H1 (cell line): Measurements from ENCODE around the gene MRPL52. TPM values are rescaled to one million over a fixed set of nuclear protein-coding genes. Genes with fewer than 3 reads are reported as not detected.
"Not testable (repeated sequence)": the region's sequence is repeated elsewhere in the genome, so short reads cannot be mapped to it uniquely, and the experiment has no call there.

Experiments used
- CTCF ChIA-PET: fragments of 300-600 bp; sonication (Branson Sonifier 250); formaldehyde crosslinking; loops from one replicate; lab custom pipeline; 2021; ENCODE audit not compliant: partially characterized antibody; lab: Charles Lee
- POLR2A ChIA-PET: fragments of 300-600 bp; sonication (Branson Sonifier 250); formaldehyde crosslinking; loops from one replicate; lab custom pipeline; 2021; ENCODE audit warnings: inconsistent platforms; ENCODE audit not compliant: partially characterized antibody; lab: Charles Lee
- DNase-seq, 2 experiments: peaks; one replicate each; pipeline versions ENCODE4 v3.0.0 to v3.0.0-alpha.2; 2010 to 2022; ENCODE audit warnings: low spot score in 2 of 2, low read depth in 1 of 2, mixed read lengths in 1 of 2
- FAIRE-seq: peaks from 2 replicates; lab custom pipeline; 2011; peaks lifted over from hg19 to GRCh38; lab: Jason Lieb, UNC
- H2AFZ ChIP-seq: 2 replicates; pipeline ENCODE4 v1.8.1; 2012; ENCODE audit warnings: low read length, inconsistent platforms
- H2AK5ac ChIP-seq: 2 replicates; pipeline ENCODE4 v1.6.1; 2013; ENCODE audit warnings: low read depth, low read length
- H2BK120ac ChIP-seq: replicated peaks from 2 replicates; pipeline ENCODE3; 2013; ENCODE audit warnings: low read depth, low read length, inconsistent platforms
- H2BK12ac ChIP-seq: 2 replicates; pipeline ENCODE4 v1.6.1; 2013; ENCODE audit warnings: low read depth, low read length
- H2BK15ac ChIP-seq: 2 replicates; pipeline ENCODE4 v1.6.1; 2013; ENCODE audit warnings: low read length
- H2BK20ac ChIP-seq: 2 replicates; pipeline ENCODE4 v1.6.1; 2013; ENCODE audit warnings: low read length
- H2BK5ac ChIP-seq: 2 replicates; pipeline ENCODE4 v1.6.1; 2013; ENCODE audit warnings: low read depth, low read length
- H3K14ac ChIP-seq: 2 replicates; pipeline ENCODE4 v1.6.1; 2013; ENCODE audit warnings: inconsistent platforms; ENCODE audit not compliant: insufficient read length
- H3K18ac ChIP-seq: 2 replicates; pipeline ENCODE4 v1.6.1; 2013; ENCODE audit warnings: low read length; ENCODE audit errors: extremely low read depth
- H3K23ac ChIP-seq: 2 replicates; pipeline ENCODE4 v1.6.1; 2013; ENCODE audit warnings: inconsistent platforms; ENCODE audit not compliant: insufficient read length
- H3K23me2 ChIP-seq: 2 replicates; pipeline ENCODE4 v1.6.1; 2013; ENCODE audit warnings: low read depth, low read length
- H3K27ac ChIP-seq: 2 replicates; pipeline ENCODE4 v1.6.1; 2011; ENCODE audit warnings: low read depth, low read length, inconsistent platforms
- H3K27me3 ChIP-seq, 4 experiments: replicated peaks in 1 of 4; 1 replicate in 1 of 4; 2 replicates in 3 of 4; pipeline versions ENCODE4 v1.6.1 to v1.8.1; 2011 to 2013; ENCODE audit warnings: low read length in 3 of 4, mild to moderate bottlenecking in 3 of 4, inconsistent platforms in 2 of 4, mixed read lengths in 2 of 4, moderate library complexity in 1 of 4; ENCODE audit not compliant: control insufficient read depth in 3 of 4, insufficient read depth in 3 of 4; ENCODE audit errors: extremely low read depth in 1 of 4
- H3K36me3 ChIP-seq, 4 experiments: 2 replicates each; pipeline versions ENCODE4 v1.6.1 to v1.8.1; 2011 to 2013; ENCODE audit warnings: mild to moderate bottlenecking in 4 of 4, low read length in 3 of 4, moderate library complexity in 2 of 4, control low read depth in 1 of 4, inconsistent platforms in 1 of 4; ENCODE audit not compliant: insufficient read depth in 4 of 4, control insufficient read depth in 2 of 4
- H3K4ac ChIP-seq: replicated peaks from 2 replicates; pipeline ENCODE3; 2013; ENCODE audit warnings: low read length, low read depth, mixed read lengths, inconsistent platforms; ENCODE audit not compliant: insufficient read length
- H3K4me1 ChIP-seq, 4 experiments: replicated peaks in 1 of 4; 1 replicate in 1 of 4; 2 replicates in 3 of 4; pipeline versions ENCODE4 v1.6.1 to v1.8.1; 2011 to 2013; ENCODE audit warnings: low read length in 3 of 4, inconsistent platforms in 2 of 4, mixed read lengths in 1 of 4; ENCODE audit not compliant: insufficient read depth in 4 of 4, control insufficient read depth in 3 of 4
- H3K4me2 ChIP-seq, 2 experiments: 2 replicates each; pipeline versions ENCODE4 v1.6.1 to v1.8.1; 2011 to 2013; ENCODE audit warnings: low read depth in 2 of 2, low read length in 2 of 2, control low read depth in 1 of 2, inconsistent platforms in 1 of 2, mild to moderate bottlenecking in 1 of 2; ENCODE audit not compliant: insufficient read depth in 1 of 2
- H3K4me3 ChIP-seq, 4 experiments: fragments of 200-600, 300-600 bp in 1 of 4; sonication (generic), shearing (Covaris generic), sonication (Bioruptor Twin) in 1 of 4; 2 replicates each; pipeline versions ENCODE4 v1.5.1 to v1.8.1; 2011 to 2016; ENCODE audit warnings: low read length in 4 of 4, low read depth in 3 of 4, control low read depth in 2 of 4, inconsistent platforms in 2 of 4, mild to moderate bottlenecking in 2 of 4, mixed read lengths in 1 of 4, moderate library complexity in 1 of 4; ENCODE audit not compliant: insufficient read depth in 2 of 4; ENCODE audit errors: extremely low read depth in 1 of 4
- H3K56ac ChIP-seq: replicated peaks from 2 replicates; pipeline ENCODE3; 2013; ENCODE audit warnings: low read depth, mild to moderate bottlenecking, mixed read lengths, low read length, inconsistent platforms; ENCODE audit not compliant: insufficient read length
- H3K79me1 ChIP-seq: 2 replicates; pipeline ENCODE4 v1.6.1; 2013; ENCODE audit warnings: low read depth, low read length, control low read depth
- H3K79me2 ChIP-seq, 2 experiments: 2 replicates each; pipeline versions ENCODE4 v1.6.1 to v1.8.1; 2012 to 2013; ENCODE audit warnings: low read length in 2 of 2, mild to moderate bottlenecking in 2 of 2, inconsistent platforms in 1 of 2; ENCODE audit not compliant: insufficient read depth in 2 of 2, control insufficient read depth in 1 of 2
- H3K9ac ChIP-seq, 4 experiments: replicated peaks in 1 of 4; 1 replicate in 1 of 4; 2 replicates in 3 of 4; pipeline versions ENCODE4 v1.6.1 to v1.8.1; 2011 to 2013; ENCODE audit warnings: low read depth in 3 of 4, low read length in 3 of 4, control low read depth in 2 of 4, mild to moderate bottlenecking in 2 of 4, moderate library complexity in 2 of 4, inconsistent platforms in 1 of 4; ENCODE audit errors: extremely low read depth in 1 of 4
- H3K9me3 ChIP-seq, 2 experiments: 2 replicates each; pipeline versions ENCODE4 v1.6.1 to v1.8.1; 2012 to 2013; ENCODE audit warnings: mild to moderate bottlenecking in 2 of 2, moderate library complexity in 2 of 2, control low read depth in 1 of 2, inconsistent platforms in 1 of 2, low read depth in 1 of 2, low read length in 1 of 2, mixed read lengths in 1 of 2; ENCODE audit not compliant: insufficient read depth in 2 of 2
- H4K20me1 ChIP-seq, 2 experiments: replicated peaks in 1 of 2; 2 replicates each; pipeline versions ENCODE3 to v1.8.1; 2011 to 2013; ENCODE audit warnings: inconsistent platforms in 2 of 2, low read length in 2 of 2, mild to moderate bottlenecking in 1 of 2; ENCODE audit not compliant: insufficient read depth in 2 of 2, control insufficient read depth in 1 of 2
- H4K5ac ChIP-seq: 2 replicates; pipeline ENCODE4 v1.6.1; 2013; ENCODE audit warnings: low read length, low read depth, mixed read lengths, inconsistent platforms; ENCODE audit not compliant: insufficient read length
- H4K8ac ChIP-seq: 2 replicates; pipeline ENCODE4 v1.8.0; 2013; ENCODE audit warnings: mild to moderate bottlenecking, moderate library complexity, low read length, inconsistent platforms; ENCODE audit not compliant: insufficient read depth; ENCODE audit errors: extremely low read depth
- H4K91ac ChIP-seq: replicated peaks from 2 replicates; pipeline ENCODE3; 2013; ENCODE audit warnings: low read length, mixed read lengths, inconsistent platforms; ENCODE audit not compliant: insufficient read length
- WGBS, 2 experiments: shearing (Covaris generic) in 1 of 2; methylation state at CpG; one replicate each; pipeline versions ENCODE4 v1.1.6 to v1.1.7; 2013 to 2015; ENCODE audit warnings: low lambda C conversion rate in 2 of 2, mixed read lengths in 2 of 2, inconsistent platforms in 1 of 2, low coverage in 1 of 2, missing lambda C conversion rate in 1 of 2; ENCODE audit not compliant: insufficient replicate concordance in 2 of 2, insufficient coverage in 1 of 2, insufficient read length in 1 of 2; ENCODE audit errors: extremely low coverage in 1 of 2, missing lambda C conversion rate in 1 of 2; 5-methylcytosine and 5-hydroxymethylcytosine counted together
- polyA plus RNA-seq, 7 experiments: library from polyadenylated mRNA; depleted of rRNA in 3 of 7; stranded (reverse) in 5 of 7; unstranded in 2 of 7; fragments of >200 nt in 5 of 7; fragments of 200-250 nt in 2 of 7; gene quantifications; 1 replicate in 5 of 7; 2 replicates in 1 of 7; 4 replicates in 1 of 7; pipeline versions ENCODE4 v1.2.1 to v1.2.3, GENCODE V29; 2011 to 2013; ENCODE audit warnings: missing spikeins in 2 of 7, mixed read lengths in 2 of 7
- total RNA-seq: library from RNA; stranded (reverse); fragmentation: NEBNext Ultra II Directional; extraction: Animal tissue kit (Norgen Biotek cat#: 25700); gene quantifications from 2 replicates; pipeline ENCODE4 v1.2.1, GENCODE V29; 2021

MRPL52 gene
- total and polyA plus RNA-seq, 2 of the 8 experiments (the other 6 are each of a cell fraction or from before 2014, with no cell fraction given) = 70.5 to 176 TPM

DNA sequence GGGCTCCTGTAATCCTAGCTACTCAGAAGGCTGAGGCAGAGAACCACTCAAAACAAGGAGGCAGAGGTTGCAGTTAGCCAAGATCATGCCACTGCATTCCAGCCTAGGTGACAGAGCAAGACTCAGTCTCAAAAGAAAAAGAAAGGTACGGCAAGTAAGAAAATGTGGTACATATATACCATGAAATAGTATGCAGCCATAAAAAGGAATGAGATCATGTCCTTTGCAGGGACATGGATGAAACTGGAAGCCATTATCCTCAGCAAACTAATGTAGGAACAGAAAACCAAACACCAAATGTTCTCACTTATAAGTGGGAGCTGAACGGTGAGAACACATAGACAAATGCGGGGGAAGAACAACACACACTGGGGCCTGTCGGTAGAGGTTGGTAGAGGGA, 24.5 kb upstream of the MRPL52 start:
- H2BK20ac ChIP-seq, H4K8ac ChIP-seq, H4K20me1 ChIP-seq, H3K4me2 ChIP-seq, H3K23ac ChIP-seq, H3K79me1 ChIP-seq, H4K5ac ChIP-seq, H3K27me3 ChIP-seq, H3K4ac ChIP-seq, H3K9ac ChIP-seq, H2BK120ac ChIP-seq, H3K23me2 ChIP-seq, DNase-seq, H3K4me1 ChIP-seq, H3K9me3 ChIP-seq, H2BK5ac ChIP-seq, H3K56ac ChIP-seq, H3K36me3 ChIP-seq, H2AK5ac ChIP-seq, H3K4me3 ChIP-seq, FAIRE-seq, H3K79me2 ChIP-seq, H2BK12ac ChIP-seq, H4K91ac ChIP-seq, H2AFZ ChIP-seq, H2BK15ac ChIP-seq, H3K14ac ChIP-seq, H3K18ac ChIP-seq, H3K27ac ChIP-seq: not testable (repeated sequence)
- ChIA-PET POLR2A (interaction anchor here (1.1 kb wide), 1 partner anchor 10 kb away, joined by 3 read pairs; the partner anchor contains the start of gene SLC7A7), CTCF (interaction anchor here (1.1 to 53.1 kb wide), 5 partner anchors 9 to 54 kb away, joined by 3 to 1562 read pairs (median 18); partner anchors contain the start of genes LRP10, MMP14 and REM2)
- 85% methylated on average over 4 of the region's 4 CpGs; no CpG with 5 or more reads in 1 of the 2 experiments for WGBS, 2 experiments
